Left renal cortex interstitium (tissue), 4 donors: Measurements from ENCODE around the gene MGA. TPM values are rescaled to one million over a fixed set of nuclear protein-coding genes. Genes with fewer than 3 reads are reported as not detected.
A peak's percentile ranks its signal among the peaks of the same experiment; 100 is the strongest.

Source experiments
- DNase-seq, 4 donors: peaks; one replicate each; pipeline ENCODE4 v3.0.0-alpha.2; 2013; ENCODE audit warnings: low read depth in 4 of 4, low spot score in 2 of 4, missing footprints in 1 of 4
- polyA plus RNA-seq, 4 donors: library from polyadenylated mRNA; unstranded; fragments of 120-200 nt; gene quantifications; one replicate each; pipeline ENCODE4 v1.2.1, GENCODE V29; 2013; ENCODE audit not compliant: insufficient read length in 4 of 4

Gene MGA
- polyA plus RNA-seq, 4 donors = 26.1 to 39.5 (median 35.8) TPM

DNA sequence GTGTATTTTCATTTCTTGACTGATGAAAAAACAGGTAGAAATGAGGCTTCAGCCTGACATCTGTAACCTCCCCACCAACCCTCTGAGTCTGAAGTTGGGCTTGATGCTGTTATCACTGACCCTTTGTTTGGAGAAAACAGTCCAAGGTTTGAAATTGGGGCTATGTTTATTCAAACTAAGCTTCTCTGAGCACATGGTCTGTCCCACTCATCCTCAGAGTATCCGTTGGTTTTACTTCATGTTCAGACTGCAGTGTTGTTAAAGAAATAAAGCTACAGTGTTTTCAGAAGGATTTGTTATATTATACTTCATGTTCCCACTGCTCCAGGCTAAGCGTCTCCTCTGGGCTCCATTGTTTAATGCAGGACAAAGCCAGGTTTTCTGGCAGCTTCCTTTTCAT lies 120.1 kb downstream of the MGA start:
- DNase-seq = no peak

DNA sequence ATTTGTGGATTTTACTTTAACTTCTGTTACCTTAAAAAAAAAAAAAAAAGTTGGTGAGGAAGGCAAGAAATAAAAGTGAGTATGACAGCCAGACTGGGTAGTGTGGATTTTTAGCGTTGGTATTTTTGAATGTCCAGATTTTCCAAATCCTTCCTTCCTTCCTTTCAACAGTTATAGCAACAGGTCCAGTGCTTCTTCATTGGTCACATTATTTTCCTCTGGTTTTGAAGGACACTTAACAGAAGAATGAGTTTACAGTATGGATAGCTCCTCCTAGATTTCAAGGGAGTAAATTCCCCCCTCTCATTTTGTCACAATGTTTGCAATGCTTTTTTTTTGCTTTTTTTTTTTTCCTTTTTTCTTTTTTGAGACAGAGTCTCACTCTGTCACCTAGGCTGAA lies 120.5 kb downstream of the MGA start:
- no peak for DNase-seq

DNA sequence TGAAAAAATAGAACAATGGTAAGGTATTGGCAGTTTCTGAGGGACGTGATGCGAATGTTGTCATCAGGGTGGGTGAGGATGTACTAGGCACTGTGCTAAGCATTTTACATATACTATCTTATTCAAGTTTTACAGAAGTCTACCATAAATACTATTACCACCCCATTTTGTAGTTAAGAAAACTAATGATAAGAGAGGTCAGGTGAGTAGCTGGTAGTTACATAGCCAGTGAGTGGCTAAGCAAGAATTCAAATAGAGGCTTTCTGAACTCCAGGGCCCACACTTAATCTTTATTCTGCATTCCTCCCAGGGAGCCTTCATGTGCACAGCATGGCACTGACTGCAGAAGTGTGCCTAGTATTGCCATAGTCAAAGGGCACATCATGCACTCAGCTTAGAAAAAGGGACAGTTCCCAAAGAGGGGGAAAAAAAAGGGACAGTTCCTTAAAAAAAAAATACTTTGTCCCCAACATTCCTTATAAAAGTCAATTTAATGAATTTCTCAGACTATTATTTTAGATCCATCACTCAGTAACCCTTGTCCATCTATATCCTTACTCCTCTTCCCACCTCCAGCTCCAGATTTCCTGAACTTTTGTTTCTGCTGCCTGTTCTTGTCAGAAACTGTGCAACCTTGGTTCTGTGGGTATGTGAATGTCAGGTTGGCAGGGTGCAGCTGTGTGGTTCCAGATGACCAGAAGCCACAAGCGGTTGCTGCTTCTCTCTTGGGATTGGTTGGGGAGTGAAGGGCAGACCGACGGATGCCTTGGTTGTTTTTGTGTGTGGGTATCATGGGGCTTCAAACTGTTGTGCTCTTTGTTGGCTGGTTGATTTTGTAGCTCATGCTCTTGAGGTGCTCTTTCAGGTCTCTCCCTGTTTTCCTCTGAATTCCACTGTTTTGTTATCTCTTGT lies 122.4 kb downstream of the MGA start:
- no peak for DNase-seq

DNA sequence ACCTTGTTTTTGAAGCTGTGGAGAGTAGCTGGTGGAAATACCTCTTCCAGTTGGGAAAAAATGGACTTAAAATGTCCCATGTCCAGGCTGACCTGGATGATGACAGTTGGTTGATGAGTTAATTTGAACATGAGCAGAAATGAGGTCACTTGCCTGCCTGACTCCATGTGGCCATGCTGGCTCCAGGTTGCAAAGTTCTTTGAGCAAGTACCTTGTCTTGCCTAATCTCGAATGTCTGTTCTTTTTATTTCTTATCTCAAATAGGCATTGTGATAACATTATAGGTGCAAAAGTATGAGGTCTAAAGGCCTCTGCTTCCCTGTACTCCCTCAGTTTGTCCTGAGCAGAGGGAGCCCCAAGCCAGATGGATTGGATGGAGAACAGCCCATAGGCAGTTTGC lies 123.1 kb downstream of the MGA start:
- DNase-seq = no peak

DNA sequence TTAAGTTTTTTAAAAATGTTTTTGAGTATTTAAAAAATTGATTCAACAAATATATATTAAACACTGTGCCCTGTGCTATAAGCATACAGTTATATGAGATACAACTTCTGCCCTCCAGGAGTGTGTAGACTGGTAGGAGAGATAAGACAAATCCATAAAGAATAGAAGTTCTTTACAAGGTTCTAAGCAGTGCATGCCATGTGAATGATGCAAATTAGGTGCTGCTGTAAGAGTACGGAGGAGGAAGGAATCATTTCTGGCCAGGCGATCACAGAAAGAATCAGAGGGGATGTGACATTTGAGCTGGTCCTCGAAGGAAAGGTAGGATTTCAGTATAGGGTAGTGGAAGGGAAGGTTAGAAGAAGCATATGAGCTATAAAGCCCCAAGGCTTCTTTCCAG lies 128.1 kb downstream of the MGA start:
- DNase-seq = no peak

DNA sequence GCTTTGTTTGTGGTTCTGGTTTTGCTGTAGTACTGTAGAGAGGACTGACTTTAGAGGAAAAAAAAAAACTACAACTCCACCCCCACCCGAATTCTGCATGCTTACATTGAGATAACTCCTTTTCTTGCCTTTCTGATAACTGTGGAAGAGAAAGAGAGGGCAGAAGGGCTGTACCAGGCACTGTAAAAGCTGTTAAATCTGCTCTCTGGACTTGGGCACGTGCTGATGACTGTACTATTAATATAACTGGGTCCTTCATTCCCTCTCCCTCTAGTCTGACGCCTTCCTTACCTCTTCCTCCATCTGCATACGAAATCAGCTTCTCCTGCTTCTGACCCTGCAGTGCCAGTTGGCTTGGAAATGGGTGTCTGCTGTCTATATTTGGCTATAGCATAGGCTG lies 129.0 kb downstream of the MGA start:
- no peak for DNase-seq

DNA sequence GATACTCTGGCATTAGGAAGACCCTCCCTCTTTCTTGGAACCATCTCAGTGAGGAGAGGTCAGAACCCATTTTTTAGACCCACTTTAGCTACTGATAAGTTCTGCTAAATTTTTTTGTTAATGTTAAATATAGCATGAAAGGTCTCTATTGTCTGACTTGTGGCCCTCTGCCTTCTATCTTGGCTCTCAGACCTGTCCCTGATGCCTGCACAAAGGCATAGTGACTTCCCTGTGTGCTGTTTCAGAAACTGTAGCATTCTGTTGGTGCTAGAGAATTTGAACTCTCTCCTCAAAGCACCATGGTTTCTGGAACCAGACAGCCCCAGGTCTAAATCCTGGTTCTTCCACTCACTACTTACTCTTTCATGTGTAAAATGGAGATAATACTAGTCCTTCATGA lies 129.5 kb downstream of the MGA start:
- no peak for DNase-seq

DNA sequence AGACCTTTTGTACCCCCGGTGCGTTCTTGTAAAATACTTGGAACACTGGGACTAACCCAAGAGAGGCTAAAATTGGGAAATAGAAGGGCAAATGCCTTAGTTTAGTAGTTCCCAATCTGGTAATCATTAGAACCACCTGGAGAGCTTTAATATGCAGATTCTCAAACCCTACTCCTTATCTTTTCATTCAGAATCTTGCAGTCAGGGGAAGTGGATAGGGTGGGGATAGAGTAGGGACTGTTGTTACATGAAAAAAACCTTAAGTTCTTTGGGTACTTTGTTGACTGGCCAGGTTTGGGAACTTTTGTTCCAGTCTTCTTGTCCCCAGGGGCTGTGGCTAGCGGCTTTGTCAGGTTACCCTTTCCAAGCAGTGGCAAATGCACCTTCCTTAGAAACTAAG lies 130.0 kb downstream of the MGA start:
- DNase-seq = no peak

DNA sequence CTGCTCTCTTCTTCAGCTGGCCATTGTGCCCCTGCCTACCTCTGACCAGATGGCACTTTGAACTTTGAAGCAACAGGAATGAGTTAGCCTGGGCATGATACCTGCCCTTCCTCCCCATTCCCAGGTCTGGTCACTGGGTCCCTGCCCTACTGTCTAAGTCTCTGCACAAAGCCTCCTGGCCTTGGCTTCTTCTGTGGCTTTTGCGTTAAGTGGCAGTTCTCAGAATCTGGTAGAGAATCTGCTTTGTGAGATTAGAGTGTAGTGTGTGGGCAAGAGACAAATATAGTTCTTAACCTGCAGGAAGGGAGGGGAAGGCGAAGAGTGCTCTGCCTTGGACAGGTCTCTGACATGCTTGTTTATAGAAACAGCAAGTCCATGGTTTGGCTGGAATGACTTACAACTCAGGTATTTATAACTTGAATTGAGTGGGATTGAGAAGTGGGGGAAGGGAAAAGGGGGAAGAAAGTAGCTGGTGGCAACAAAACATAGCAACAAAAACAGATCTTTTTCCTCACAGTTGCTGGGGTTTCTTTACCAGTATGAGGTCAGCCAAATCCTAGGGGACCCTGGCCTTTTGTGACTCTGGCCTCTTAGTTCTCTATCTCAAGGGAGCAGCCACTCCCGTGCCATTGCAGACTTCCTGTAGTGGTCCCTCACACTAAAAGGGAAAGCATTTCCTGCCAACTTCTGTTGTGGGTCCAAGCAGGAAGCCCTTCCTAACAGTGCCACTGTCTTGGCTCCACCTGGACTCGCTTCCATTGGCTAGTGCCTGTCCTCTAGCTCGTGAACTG lies 130.7 kb downstream of the MGA start:
- no peak for DNase-seq

DNA sequence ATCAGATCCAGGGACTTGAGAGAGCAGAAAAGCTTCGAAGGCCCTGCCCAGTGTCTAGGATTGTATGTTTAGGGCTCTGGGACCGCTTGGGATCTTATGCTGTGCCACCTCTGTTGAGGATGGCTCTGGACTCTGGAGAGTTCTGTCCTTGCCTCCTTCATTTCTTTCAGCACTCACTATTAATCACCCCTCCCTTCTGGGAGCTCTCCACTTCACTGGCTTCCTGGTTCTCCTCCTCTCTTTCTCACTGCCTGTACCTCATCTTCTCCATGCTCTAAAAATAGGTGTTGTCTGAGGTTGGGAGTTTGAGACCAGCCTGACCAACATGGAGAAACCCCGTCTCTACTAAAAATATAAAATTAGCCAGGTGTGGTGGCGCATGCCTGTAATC lies 131.3 kb downstream of the MGA start:
- no peak for DNase-seq

DNA sequence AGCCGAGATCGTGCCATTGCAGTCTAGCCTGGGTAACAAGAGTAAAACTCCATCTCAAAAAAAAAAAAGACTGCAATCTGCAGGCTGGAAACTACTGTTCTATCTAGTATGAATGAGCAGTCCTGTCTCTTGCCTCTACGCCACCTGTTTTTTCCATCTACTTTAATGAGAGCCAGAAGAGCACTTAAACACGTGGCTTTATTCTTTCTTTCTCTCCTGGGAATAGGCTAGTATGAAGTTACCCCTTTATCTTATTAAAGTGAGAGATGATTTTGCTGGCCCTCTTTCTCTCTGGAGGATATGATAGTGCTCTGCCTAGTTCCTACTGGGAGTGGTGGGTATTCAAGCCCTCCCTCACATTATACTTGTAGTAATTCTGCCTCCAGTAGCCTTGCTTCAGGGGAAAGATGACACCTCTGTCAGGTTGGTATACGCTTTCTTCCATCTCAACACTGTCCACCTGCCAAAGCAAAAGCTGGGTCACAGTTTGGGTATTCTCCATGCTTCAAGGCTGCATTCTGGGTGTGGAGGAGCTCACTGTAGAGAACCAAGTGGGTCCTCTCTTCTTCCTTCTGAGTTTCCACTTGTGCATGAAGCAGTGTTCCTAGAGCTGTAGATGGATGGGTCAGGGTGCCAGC lies 131.9 kb downstream of the MGA start:
- no peak for DNase-seq

DNA sequence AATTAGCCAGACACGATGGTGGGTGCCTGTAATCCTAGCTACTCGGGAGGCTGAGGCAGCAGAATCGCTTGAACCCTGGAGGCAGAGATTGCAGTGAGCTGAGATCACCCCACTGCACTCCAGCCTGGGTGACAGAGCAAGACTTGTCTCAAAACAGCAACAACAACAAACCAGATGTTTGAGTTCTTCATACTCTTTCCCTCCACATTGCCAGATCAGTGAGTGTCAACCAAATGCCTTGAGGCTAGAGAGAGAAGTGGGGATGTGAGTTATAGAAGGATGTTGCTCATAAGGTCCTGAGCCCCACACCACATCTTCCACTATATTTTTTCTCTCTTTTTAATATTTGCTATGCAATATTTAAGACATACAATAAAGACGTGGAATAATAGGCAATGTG lies 133.9 kb downstream of the MGA start:
- no peak for DNase-seq

DNA sequence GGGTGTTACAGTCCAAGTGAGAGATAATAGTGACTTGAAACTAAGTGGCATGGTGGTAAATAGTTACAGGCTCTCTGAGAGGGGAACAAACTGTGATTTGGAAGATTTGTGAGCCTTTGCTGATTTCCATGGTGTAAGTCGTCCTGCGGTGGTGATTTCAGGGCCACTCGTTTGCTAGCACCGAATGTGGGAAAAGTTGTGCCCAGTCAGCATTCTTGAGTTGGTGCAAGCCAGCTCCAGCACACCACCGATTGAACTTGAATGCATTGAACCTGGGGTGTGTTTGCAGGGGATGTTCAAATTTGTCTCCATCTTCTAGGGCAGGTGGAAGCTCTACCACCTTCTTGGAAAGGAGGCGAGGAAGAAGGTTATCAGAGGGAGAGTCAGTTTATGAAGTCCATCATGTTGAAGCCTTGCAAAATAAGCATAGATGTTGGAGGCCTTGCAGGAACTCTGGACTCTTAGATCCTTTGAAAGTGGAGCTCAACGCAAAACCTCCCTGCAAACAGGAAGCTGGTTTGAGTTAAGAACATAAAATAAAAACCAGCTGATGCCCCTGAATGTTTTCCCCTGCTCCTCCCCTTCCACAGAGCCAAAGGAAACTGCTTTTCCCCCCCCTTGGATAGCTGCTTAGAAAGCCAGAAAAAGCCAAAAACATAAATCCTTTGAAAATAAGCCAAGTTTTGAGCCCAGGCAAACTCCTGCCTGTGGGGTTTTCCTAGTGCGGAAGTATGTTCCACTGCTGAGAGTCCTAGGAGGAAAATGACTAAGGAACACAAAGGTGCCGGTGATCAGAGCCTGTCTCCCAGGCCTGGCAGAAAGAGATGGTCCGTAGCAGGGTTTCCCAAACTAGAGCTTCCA lies 136.0 kb downstream of the MGA start:
- DNase-seq = peak in 2 of 4 donors; percentile 26 to 40

DNA sequence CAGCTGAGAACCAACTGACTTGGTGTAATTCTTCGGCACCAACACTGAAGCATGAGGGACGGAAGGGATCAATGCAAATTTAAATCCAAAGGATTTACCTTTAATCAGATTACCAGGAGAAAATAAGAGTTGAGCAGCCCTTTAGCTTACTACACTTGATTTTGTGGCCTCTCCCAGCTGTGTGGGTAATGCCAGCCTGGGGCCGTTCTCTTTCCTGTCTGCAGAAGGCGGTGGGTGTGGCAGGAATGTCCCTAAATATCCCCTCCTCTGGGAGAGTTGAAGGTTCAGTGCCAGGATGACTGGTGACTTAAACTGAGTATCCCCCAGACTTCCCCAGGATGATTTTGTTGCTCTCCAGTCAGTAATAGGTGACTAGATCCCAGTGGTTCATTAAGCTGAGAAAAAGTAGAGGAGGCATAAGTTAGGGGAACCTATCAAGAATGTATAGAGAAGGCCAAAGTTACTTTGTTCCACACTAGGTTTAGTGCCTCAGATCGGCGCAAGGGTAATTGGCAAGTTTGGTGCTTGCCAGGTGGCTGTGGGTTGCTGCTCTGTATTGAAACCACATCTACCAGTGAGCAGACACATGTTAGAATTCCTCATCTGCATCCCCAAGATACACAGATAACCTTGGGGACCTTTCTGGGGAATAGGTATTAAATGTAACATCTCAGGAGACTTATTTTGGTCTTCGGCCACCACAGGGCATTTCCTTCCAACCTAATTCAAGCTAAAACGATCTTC lies 137.2 kb downstream of the MGA start:
- no peak for DNase-seq

DNA sequence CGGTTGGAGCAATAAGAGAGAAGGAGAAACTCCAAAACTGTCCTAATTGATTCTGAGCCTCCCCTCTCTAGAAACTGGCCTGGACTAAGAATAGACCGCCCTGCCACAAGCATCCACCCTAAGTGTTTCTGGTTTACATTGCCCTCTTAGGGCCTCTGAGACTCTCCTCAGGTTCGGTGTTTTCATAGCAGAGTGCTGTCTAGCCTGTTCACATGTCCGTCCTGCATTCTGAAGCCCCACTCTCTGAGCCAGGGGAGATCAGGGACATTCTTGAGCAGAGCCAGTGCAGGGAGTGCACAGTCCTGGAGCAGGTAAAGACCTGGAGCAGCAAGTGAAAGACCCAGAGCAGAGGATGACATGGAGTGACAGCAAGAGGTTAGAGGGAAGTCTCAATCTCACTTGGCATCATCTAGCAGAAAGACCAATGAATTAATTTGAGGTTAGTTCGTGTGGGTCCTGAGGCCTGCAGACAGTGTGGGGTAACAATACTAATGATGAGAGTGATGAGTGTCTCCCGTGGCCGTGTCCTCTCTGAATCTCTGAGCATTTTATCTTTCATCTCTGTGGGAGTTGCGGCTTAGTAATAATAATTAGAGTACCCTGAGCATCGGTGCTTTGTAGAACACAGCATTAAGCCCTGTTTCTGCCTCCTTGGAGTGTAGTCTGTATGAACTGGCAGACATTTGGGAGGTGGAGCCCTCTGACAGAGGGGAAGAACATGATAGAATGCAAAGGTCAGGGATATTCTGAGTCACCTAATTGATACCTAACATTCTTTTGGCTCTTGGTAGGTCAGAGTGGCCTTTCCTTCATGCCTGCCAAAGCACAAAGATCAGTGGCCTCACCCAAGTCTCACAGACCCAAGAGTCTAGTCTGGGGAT lies 138.6 kb downstream of the MGA start:
- no peak for DNase-seq

DNA sequence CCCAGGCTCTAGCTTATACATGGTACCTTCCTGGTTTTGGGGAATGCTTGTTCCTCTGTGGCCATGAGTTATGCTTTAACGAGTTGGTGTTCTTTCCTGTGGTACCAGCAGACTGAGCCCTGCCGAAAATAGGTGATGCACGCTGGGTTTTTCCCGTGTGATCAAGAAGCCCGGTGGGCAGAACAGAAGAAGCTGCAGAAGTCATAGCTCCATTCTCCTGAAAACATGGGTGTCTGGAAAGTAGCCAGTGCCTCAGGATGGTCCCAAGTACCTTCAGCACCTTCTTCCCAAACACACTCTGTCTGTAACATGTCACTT lies 139.2 kb downstream of the MGA start:
- DNase-seq = no peak

DNA sequence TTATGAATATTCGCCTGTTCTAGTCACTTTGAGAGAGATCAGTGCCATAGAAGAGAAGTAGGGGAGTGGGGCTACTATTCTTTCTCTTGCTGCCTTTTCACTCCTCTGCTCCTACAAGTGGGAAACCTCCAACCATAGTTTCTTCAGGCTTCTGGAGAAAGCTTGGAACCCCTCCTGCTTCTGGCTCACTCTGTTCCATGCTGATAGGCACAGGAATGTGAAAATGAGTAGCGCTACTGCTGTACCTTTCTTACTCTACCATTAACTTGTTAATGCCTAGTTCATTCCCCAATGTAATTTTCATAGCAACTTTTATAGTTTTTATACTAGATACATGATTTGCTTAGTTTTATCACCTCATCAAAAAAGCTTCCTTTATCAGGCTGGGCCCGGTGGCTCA lies 141.0 kb downstream of the MGA start:
- DNase-seq = no peak

DNA sequence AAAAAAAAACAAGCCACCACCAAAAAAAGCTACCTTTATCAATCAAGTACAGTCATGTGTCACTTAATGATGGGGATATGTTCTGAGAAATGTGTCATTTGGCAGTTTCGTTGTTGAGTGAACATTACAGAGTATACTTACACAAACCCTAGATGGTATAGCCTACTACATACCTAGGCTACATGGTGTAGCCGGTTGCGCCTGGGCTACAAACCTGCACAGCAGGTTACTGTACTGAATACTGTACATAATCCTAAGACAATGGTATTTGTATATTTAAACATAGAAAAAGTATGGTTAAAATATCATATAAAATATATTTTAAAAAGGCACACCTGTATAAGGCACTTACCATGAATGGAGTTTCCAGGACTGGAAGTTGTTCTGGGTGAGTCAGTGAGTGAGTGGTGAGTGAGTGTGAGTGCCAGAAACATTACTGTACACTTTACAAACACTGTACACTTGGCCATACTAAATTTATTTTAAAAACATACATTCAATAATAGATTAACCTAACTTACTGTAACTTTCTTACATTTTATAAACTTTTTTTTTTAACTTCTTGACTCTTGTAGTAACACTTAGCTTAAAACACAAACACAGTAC lies 141.7 kb downstream of the MGA start:
- DNase-seq = no peak

DNA sequence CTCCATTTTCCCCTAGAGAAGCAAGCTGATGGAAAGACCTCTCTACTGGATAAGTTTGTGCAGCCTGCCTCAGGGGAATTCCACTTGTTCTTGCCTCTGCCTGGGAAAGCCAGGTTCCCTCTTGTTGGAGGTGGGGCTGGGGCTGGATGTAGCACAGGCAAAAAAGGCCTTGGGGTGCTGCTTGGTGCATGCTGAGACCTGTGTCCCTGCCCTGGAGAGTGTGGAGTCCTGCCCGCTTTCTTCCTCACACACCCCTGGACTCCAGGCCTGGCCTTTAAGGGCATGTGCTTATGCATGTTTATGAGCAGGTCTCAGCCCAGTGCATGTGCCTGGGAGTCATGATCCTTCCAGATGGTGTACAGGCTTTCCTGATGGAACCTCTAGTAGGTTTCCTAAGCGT lies 144.2 kb downstream of the MGA start:
- no peak for DNase-seq
